HG02798 (cell line): ENCODE data around the gene PCDHB8.
"Not testable (repeated sequence)": the region's sequence is repeated elsewhere in the genome, so short reads cannot be mapped to it uniquely, and the experiment has no call there.

Experiments
- ATAC-seq: cut with Tn5 transposase; IDR thresholded peaks from one replicate; pipeline ENCODE4 v1.9.1; 2021; ENCODE audit warnings: mild to moderate bottlenecking; ENCODE audit not compliant: unreplicated experiment, poor library complexity

Gene PCDHB8

GRCh38 chr5:141182248-141182647 is 4.7 kb downstream of the PCDHB8 start, which contains the start of gene PCDHB16:
TSS of gene PCDHB16 (plus strand) at chr5:141182387. CDS start at chr5:141182560, 173 bp downstream.
- no peak for ATAC-seq

- not testable (repeated sequence) for ATAC-seq
These were observed 6.7 kb downstream of the PCDHB8 start for GRCh38 chr5:141184117-141184855.

- ATAC-seq, result no peak
These were observed 9.4 kb downstream of the PCDHB8 start, which contains the start of gene PCDHB9 for GRCh38 chr5:141186897-141187512. TSS of gene PCDHB9 (plus strand) at chr5:141187161. CDS start at chr5:141187319, 158 bp downstream.

GRCh38 chr5:141188682-141189081 is 11.1 kb downstream of the PCDHB8 start:
- ATAC-seq, result not testable (repeated sequence)

GRCh38 chr5:141189131-141189530 is 11.5 kb downstream of the PCDHB8 start:
- ATAC-seq, result not testable (repeated sequence)

GRCh38 chr5:141192110-141192725 is 14.6 kb downstream of the PCDHB8 start, which contains the start of gene PCDHB10:
TSS of gene PCDHB10 (plus strand) at chr5:141192353. CDS start at chr5:141192553, 200 bp downstream.
- ATAC-seq, result no peak

- ATAC-seq, result not testable (repeated sequence)
These were observed 16.7 kb downstream of the PCDHB8 start for GRCh38 chr5:141194332-141194731.

GRCh38 chr5:141196363-141196762 is 18.8 kb downstream of the PCDHB8 start:
- ATAC-seq, result no peak

- no peak for ATAC-seq
These were observed 22.0 kb downstream of the PCDHB8 start, which contains the start of gene PCDHB11 for GRCh38 chr5:141199359-141200235. TSS of gene PCDHB11 (plus strand) at chr5:141199627. CDS start at chr5:141199775, 148 bp downstream.

GRCh38 chr5:141201126-141201525 is 23.5 kb downstream of the PCDHB8 start:
- ATAC-seq, result not testable (repeated sequence)

GRCh38 chr5:141201646-141202045 is 24.1 kb downstream of the PCDHB8 start:
- ATAC-seq, result not testable (repeated sequence)

GRCh38 chr5:141208478-141208877 is 30.9 kb downstream of the PCDHB8 start, which contains the start of gene PCDHB12:
TSS of gene PCDHB12 (plus strand) at chr5:141208719. CDS start at chr5:141208908, 189 bp downstream.
- no peak for ATAC-seq

- ATAC-seq, result not testable (repeated sequence)
These were observed 32.7 kb downstream of the PCDHB8 start for GRCh38 chr5:141210281-141210680.

- ATAC-seq, result not testable (repeated sequence)
These were observed 33.3 kb downstream of the PCDHB8 start for GRCh38 chr5:141210849-141211248.

GRCh38 chr5:141213656-141214339 is 36.2 kb downstream of the PCDHB8 start, which contains the start of gene PCDHB13:
TSS of gene PCDHB13 (plus strand) at chr5:141213919. CDS start at chr5:141214124, 205 bp downstream.
- ATAC-seq, result not testable (repeated sequence)

- not testable (repeated sequence) for ATAC-seq
These were observed 37.0 kb downstream of the PCDHB8 start for GRCh38 chr5:141214583-141214982.

GRCh38 chr5:141215504-141215903 is 37.9 kb downstream of the PCDHB8 start:
- not testable (repeated sequence) for ATAC-seq

- not testable (repeated sequence) for ATAC-seq
These were observed 38.4 kb downstream of the PCDHB8 start for GRCh38 chr5:141216035-141216434.
